ENCODE results near the gene SLC39A5. TPM values are rescaled to one million over a fixed set of nuclear protein-coding genes. Genes with fewer than 3 reads are reported as not detected.
"Not testable (repeated sequence)": the region's sequence is repeated elsewhere in the genome, so short reads cannot be mapped to it uniquely, and the experiment has no call there.

SLC39A5 gene
- total RNA-seq, 1 donor from 2014 or later = not detected

DNA sequence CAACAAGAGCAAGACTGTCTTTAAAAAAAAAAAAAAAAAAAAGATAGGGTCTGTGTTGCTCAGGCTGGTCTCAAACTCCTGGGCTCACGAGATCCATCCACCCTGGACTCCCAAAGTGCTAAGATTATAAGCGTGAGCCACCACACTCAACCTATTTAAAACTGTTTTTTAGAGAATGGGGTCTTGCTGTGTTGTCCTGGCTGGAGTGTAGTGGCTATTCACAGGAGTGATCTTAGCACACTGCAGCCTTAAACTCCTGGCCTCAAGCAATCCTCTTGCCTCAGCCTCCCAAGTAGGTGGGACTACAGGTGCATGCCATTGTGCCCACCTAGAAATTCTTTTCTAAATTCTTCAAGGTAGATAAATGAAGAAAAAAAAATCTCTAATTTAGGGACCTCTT, 44.4 kb downstream of the SLC39A5 start:
- DNase-seq (ENCODE audit: low read depth) = no peak
- H3K4me3 ChIP-seq (ENCODE audit: low read depth, low read length) = no peak overlapping the region
- TF ChIP-seq, protein P1, sequence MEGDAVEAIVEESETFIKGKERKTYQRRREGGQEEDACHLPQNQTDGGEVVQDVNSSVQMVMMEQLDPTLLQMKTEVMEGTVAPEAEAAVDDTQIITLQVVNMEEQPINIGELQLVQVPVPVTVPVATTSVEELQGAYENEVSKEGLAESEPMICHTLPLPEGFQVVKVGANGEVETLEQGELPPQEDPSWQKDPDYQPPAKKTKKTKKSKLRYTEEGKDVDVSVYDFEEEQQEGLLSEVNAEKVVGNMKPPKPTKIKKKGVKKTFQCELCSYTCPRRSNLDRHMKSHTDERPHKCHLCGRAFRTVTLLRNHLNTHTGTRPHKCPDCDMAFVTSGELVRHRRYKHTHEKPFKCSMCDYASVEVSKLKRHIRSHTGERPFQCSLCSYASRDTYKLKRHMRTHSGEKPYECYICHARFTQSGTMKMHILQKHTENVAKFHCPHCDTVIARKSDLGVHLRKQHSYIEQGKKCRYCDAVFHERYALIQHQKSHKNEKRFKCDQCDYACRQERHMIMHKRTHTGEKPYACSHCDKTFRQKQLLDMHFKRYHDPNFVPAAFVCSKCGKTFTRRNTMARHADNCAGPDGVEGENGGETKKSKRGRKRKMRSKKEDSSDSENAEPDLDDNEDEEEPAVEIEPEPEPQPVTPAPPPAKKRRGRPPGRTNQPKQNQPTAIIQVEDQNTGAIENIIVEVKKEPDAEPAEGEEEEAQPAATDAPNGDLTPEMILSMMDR (conservative IDR thresholded peaks at IDR 0.05; ENCODE audit: low read depth, low read length) = no peak

DNA sequence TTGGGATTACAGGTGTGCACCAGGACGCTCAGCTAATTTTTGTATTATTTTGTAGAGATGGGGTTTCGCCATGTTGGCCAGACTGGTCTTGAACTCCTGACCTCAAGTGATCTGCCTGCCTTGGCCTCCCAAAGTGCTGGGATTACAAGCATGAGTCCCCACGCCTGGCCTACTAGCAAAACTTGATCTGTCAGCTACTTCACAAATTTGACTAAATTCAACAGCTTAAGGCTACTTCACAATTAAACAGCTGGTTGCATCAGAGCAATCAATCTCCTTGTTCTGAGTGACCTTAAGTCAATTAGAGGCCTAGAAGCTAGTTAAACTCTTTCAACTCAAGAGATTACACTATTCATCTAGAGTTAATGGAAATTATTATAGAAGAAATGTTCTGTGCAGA, 49.1 kb downstream of the SLC39A5 start:
- TF ChIP-seq, protein P1 (conservative IDR thresholded peaks at IDR 0.05; ENCODE audit: low read depth, low read length) = no peak
- no peak overlapping the region for H3K4me3 ChIP-seq (ENCODE audit: low read depth, low read length)
- DNase-seq (ENCODE audit: low read depth) = no peak

DNA sequence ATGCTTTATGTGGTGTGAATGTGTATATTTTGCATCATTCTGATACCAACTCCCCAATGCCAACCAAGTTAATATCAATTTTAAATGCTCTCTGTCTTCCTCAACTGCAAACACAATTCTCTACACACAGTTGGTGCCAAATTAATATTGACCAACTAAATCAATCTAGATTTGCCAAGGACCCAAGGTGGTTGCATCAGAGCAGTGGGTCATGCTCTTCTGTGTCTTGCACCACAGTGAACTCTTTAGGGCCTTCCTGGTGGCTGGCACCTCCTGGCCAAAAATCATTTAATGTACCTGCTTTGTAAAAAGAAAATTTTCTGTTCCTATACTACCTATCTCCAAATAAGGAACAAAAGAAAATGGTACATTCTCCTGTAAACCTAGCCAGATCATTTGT, 51.0 kb downstream of the SLC39A5 start:
- no peak for DNase-seq (ENCODE audit: low read depth)
- TF ChIP-seq, protein P1 (conservative IDR thresholded peaks at IDR 0.05; ENCODE audit: low read depth, low read length) = no peak
- no peak overlapping the region for H3K4me3 ChIP-seq (ENCODE audit: low read depth, low read length)

DNA sequence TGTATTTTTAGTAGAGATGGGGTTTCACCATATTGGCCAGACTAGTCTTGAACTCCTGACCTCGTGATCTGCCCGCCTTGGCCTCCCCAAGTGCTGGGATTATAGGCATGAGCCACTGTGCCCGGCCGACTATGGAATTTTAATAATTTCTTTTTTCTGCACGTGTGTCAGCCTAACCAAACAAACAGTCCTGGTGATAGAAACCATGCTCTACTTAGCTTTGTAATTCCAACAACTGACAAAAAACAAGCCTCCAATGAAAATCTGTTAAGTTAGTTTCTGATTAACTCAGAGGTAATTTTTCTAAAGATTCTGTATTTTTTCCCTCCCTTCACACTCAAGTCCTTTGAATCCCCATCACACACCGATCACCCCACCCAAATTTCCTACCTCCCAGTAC, 52.2 kb downstream of the SLC39A5 start:
- no peak for DNase-seq (ENCODE audit: low read depth)
- TF ChIP-seq, protein P1 (conservative IDR thresholded peaks at IDR 0.05; ENCODE audit: low read depth, low read length) = no peak
- no peak overlapping the region for H3K4me3 ChIP-seq (ENCODE audit: low read depth, low read length)

DNA sequence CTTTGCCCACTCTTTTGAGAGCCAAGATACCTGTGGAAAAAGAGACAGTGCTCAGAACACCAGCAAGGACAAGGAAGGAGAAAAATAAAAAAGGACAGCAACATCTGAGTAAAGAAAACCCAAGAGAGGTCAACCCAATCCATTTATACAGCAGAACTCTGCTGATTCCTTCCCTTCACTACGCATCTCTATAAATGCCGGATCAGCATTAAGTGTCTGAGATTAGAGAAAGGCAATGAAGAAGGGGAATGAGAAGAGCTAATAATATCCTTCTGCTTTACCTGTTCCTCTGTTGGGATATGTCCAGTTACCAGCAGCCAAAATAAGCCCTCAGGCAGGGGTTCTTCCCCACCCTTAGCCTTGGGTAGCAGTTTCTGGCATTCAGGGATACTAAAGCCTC, 52.7 kb downstream of the SLC39A5 start:
- TF ChIP-seq, protein P1 (conservative IDR thresholded peaks at IDR 0.05; ENCODE audit: low read depth, low read length) = no peak
- DNase-seq (ENCODE audit: low read depth) = no peak
- H3K4me3 ChIP-seq (ENCODE audit: low read depth, low read length) = no peak overlapping the region

DNA sequence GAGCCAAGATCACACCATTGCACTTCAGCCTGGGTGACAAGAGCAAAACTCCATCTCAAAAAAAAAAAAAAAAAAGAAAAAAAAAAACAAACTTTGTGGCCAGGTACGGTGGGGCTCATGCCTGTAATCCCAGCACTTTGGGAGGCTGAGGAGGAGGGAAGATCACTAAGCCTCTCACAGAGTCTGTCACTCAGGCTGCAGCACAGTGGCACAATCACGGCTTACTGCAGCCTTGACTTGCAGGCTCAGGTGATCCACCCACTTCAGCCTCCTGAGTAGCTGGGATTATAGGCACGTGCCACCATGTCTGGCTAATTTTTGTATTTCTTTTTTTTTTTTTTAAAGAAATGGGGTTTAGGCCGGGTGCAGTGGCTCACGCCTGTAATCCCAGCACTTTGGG, 54.4 kb downstream of the SLC39A5 start:
- not testable (repeated sequence) for DNase-seq (ENCODE audit: low read depth); H3K4me3 ChIP-seq (ENCODE audit: low read depth, low read length)

DNA sequence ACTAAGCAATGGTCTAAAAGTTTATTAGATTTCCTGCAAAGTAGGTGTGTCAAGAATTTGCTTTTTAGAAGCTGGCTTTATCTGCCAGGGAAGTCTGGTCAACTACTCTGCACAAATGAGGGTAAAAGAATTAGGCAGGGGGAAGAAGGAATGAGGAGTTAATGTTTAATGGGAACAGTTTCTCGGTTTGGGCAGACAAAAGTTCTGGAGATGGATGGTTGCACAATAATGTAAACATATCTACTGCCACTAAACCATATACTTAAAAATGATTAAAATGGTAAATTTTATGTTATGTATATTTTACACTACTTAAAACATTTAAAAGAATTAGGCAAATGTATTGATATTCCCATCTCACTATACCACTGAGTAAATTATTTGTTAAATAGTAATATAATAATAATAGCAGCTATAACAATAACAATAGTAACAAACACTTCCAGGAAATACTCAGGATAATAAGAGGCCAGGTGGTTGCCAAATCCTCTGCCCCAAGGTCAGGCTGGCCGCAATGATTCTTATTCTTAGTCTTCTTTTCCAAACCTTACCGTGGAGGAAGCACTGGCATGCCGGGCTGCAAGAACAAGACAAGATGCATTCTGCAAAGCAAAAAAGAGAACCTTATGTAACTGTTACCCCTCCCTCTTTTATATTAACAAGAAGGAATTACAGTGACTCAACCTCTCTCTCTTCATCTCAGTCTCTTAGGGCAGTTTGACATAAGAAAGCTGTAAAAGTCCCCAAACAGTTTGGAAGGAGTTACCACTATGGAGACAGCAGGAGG, 56.4 kb downstream of the SLC39A5 start:
- no peak for DNase-seq (ENCODE audit: low read depth)
- TF ChIP-seq, protein P1 (conservative IDR thresholded peaks at IDR 0.05; ENCODE audit: low read depth, low read length) = no peak

More for the DNA sequence above, 56.4 kb downstream of the SLC39A5 start:
- H3K4me3 ChIP-seq (ENCODE audit: low read depth, low read length) = no peak overlapping the region

Other genes with a start within 250 kb of the SLC39A5 start
- gene SUOX, start 232.8 kb upstream of the SLC39A5 start, total RNA-seq = 12.9 and 15.7 TPM in 2 replicates
- 0.94 and 3.1 TPM in 2 replicates for gene IKZF4, start 209.0 kb upstream of the SLC39A5 start, total RNA-seq
- gene RPS26, start 188.1 kb upstream of the SLC39A5 start, total RNA-seq = 3,534 and 3,636 TPM in 2 replicates
- 14.3 and 24.2 TPM in 2 replicates for gene ERBB3, start 149.9 kb upstream of the SLC39A5 start, total RNA-seq
- gene PA2G4, start 125.5 kb upstream of the SLC39A5 start, total RNA-seq = 230 and 332 TPM in 2 replicates
- 3,901 and 5,792 TPM in 2 replicates for gene RPL41, start 113.4 kb upstream of the SLC39A5 start, total RNA-seq
- 1.8 and 2.7 TPM in 2 replicates for gene ZC3H10, start 111.8 kb upstream of the SLC39A5 start, total RNA-seq
- 384 and 464 TPM in 2 replicates for gene ESYT1, start 101.8 kb upstream of the SLC39A5 start, total RNA-seq
- gene MYL6B, start 77.5 kb upstream of the SLC39A5 start, total RNA-seq = 119 and 133 TPM in 2 replicates
- 3,822 and 3,955 TPM in 2 replicates for gene MYL6, start 71.7 kb upstream of the SLC39A5 start, total RNA-seq
- gene SMARCC2, start 40.6 kb upstream of the SLC39A5 start, total RNA-seq = 34.9 and 43.9 TPM in 2 replicates
- gene RNF41, start 8.1 kb upstream of the SLC39A5 start, total RNA-seq = 25.1 and 48.4 TPM in 2 replicates
- gene NABP2, start 5.7 kb upstream of the SLC39A5 start, total RNA-seq = 22.7 and 60.8 TPM in 2 replicates
- gene ANKRD52, start 28.3 kb downstream of the SLC39A5 start, total RNA-seq = 29.6 and 31.3 TPM in 2 replicates
- 10.9 and 18.8 TPM in 2 replicates for gene COQ10A, start 36.9 kb downstream of the SLC39A5 start, total RNA-seq
- 133 and 174 TPM in 2 replicates for gene CS, start 70.3 kb downstream of the SLC39A5 start, total RNA-seq
- gene CNPY2, start 85.9 kb downstream of the SLC39A5 start, total RNA-seq = 141 and 155 TPM in 2 replicates
- 12.1 and 15.0 TPM in 2 replicates for gene PAN2, start 103.9 kb downstream of the SLC39A5 start, total RNA-seq
- gene IL23A, start 108.8 kb downstream of the SLC39A5 start, total RNA-seq = 13.4 and 26.1 TPM in 2 replicates
- gene STAT2, start 130.1 kb downstream of the SLC39A5 start, total RNA-seq = 39.2 and 48.2 TPM in 2 replicates
- not detected in 2 replicates for gene APOF, start 132.8 kb downstream of the SLC39A5 start, total RNA-seq
- gene TIMELESS, start 219.4 kb downstream of the SLC39A5 start, total RNA-seq = 30.2 and 35.0 TPM in 2 replicates
- not detected in 2 replicates for gene MIP, start 224.6 kb downstream of the SLC39A5 start, total RNA-seq
- 1.6 and 2.1 TPM in 2 replicates for gene SPRYD4, start 238.5 kb downstream of the SLC39A5 start, total RNA-seq